ENCODE data around the gene NF2. TPM values are rescaled to one million over a fixed set of nuclear protein-coding genes. Genes with fewer than 3 reads are reported as not detected.

The NF2 gene
- total RNA-seq, 1 experiment from 2014 or later = 50.9 TPM

DNA sequence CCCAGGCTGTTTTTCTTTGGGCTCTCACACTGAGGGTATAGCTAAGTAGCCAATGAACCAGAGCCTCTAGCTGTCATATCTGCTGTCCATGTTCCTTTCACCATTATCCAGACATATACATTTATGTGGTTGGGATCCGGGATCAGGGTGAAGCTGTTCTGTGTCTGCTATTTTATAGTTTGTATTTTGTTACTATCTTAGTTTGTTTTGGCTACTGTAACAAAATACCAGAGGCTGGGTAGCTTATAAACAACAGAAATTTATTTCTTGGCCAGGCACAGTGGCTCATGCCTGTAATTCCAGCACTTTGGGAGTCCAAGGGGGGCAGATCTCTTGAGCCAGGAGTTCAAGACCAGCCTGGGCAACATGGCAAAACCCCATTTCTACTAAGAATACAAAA lies 75.9 kb downstream of the NF2 start:
- H4K5ac ChIP-seq (ENCODE audit: insufficient read length, low read depth, low read length) = no peak overlapping the region
- H2BK120ac ChIP-seq (ENCODE audit: low read depth, low read length, poor library complexity, severe bottlenecking) = no peak overlapping the region
- no peaks in the 10 kb centered on the region for H3K4me1 ChIP-seq (ENCODE audit: insufficient read depth, low read length)
- no peak overlapping the region for H3K9ac ChIP-seq (ENCODE audit: extremely low read depth, insufficient read length, low read length)
- H3K79me1 ChIP-seq (ENCODE audit: insufficient read depth, low read depth, low read length, poor library complexity, severe bottlenecking) = no peaks in the 10 kb centered on the region
- no peaks in the 10 kb centered on the region for H3K79me2 ChIP-seq (ENCODE audit: insufficient read depth, low read length)
- no peak overlapping the region for H2AK5ac ChIP-seq (ENCODE audit: insufficient read length, low read length)
- no peak overlapping the region for H3K4me2 ChIP-seq (ENCODE audit: insufficient read depth, insufficient read length, low read length)
- WGBS (ENCODE audit: extremely low coverage, insufficient read length, low lambda C conversion rate) = no CpG with 5 or more reads among the region's 1 CpG
- no peak overlapping the region for H4K91ac ChIP-seq (ENCODE audit: insufficient read length, low read depth, low read length)
- Mint-ChIP-seq H3K36me3 (ENCODE audit: insufficient read depth in 1 of 3, low read depth in 3 of 3) (peaks cover 9 to 70% (median 37%) of the 10 kb centered on the region in 3 experiments; a peak in 6 of 7 replicates), H3K9me3 (no peaks in the 10 kb centered on the region), H3K27me3 (ENCODE audit: low read depth) (no peaks in the 10 kb centered on the region), H3K4me1 (no peaks in the 10 kb centered on the region), H3K4me3 (no peak overlapping the region), H3K27ac (no peak overlapping the region)
- H3K14ac ChIP-seq (ENCODE audit: insufficient read depth, low read length) = no peak overlapping the region
- no peak overlapping the region for H3K23ac ChIP-seq (ENCODE audit: insufficient read length, low read depth, low read length)
- H3K56ac ChIP-seq (ENCODE audit: insufficient read length, low read depth, low read length) = no peak overlapping the region
- H3K27ac ChIP-seq (ENCODE audit: insufficient read length, low read depth, low read length) = no peak overlapping the region
- peaks cover 2% of the 10 kb centered on the region for H4K20me1 ChIP-seq (ENCODE audit: control insufficient read depth, insufficient read depth, insufficient read length)
- H4K8ac ChIP-seq (replicated peaks; ENCODE audit: insufficient read length, low read depth, low read length) = no peak overlapping the region
- H3K4ac ChIP-seq (ENCODE audit: low read depth, low read length) = no peak overlapping the region
- H3T11ph ChIP-seq (ENCODE audit: low read length) = no peak overlapping the region
- no peak overlapping the region for H2BK20ac ChIP-seq (ENCODE audit: low read depth, low read length, poor library complexity, severe bottlenecking)
- no peak for TF ChIP-seq CTCF (conservative IDR thresholded peaks at IDR 0.05)
- no peak overlapping the region for H3K18ac ChIP-seq (ENCODE audit: insufficient read length, low read depth, low read length)
- no peak for DNase-seq
- no peak overlapping the region for H2BK5ac ChIP-seq (ENCODE audit: insufficient read length, low read length)
- no peaks in the 10 kb centered on the region for H3K9me3 ChIP-seq (ENCODE audit: control insufficient read depth, low read depth, low read length)
- no peaks in the 10 kb centered on the region for H3K23me2 ChIP-seq (ENCODE audit: insufficient read length, low read depth, low read length, poor library complexity, severe bottlenecking)
- H3K27me3 ChIP-seq (ENCODE audit: insufficient read depth, low read length) = no peaks in the 10 kb centered on the region
- no peak overlapping the region for H2BK15ac ChIP-seq (ENCODE audit: low read depth, low read length)
- no peak overlapping the region for H2AFZ ChIP-seq (ENCODE audit: low read length)
- H2BK12ac ChIP-seq (ENCODE audit: insufficient read length, low read depth, low read length) = no peak overlapping the region

All from H9 (cell line).